Smooth muscle cell (in vitro differentiated cells): ENCODE data around the gene ZBTB8OS. TPM values are rescaled to one million over a fixed set of nuclear protein-coding genes. Genes with fewer than 3 reads are reported as not detected.

Experiments
- DNase-seq: peaks from one replicate; lab custom pipeline; 2025; ENCODE audit not compliant: unreplicated experiment; lab: John Stamatoyannopoulos, UW
- H2AFZ ChIP-seq: fragments of 200-600 bp; sonication (generic); 2 replicates; pipeline ENCODE4 v1.6.0; 2016; ENCODE audit warnings: antibody characterized with exemption, low read depth, mild to moderate bottlenecking
- H3F3A ChIP-seq: fragments of 200-600 bp; sonication (generic); 2 replicates; pipeline ENCODE4 v1.6.0; 2017; ENCODE audit warnings: antibody characterized with exemption, low read depth
- H3K27ac ChIP-seq: fragments of 200-600 bp; sonication (generic); 2 replicates; pipeline ENCODE4 v1.5.1; 2016; ENCODE audit warnings: low read depth, mild to moderate bottlenecking
- H3K27me3 ChIP-seq: fragments of 200-600 bp; sonication (generic); 2 replicates; pipeline ENCODE4 v1.6.1; 2016; ENCODE audit warnings: low read depth, mild to moderate bottlenecking
- H3K36me3 ChIP-seq: fragments of 200-600 bp; sonication (generic); 2 replicates; pipeline ENCODE4 v1.5.1; 2016; ENCODE audit warnings: low read depth
- H3K4me1 ChIP-seq: fragments of 200-600 bp; sonication (generic); 2 replicates; pipeline ENCODE4 v1.5.1; 2016; ENCODE audit warnings: low read depth
- H3K4me2 ChIP-seq: fragments of 200-600 bp; sonication (generic); 2 replicates; pipeline ENCODE4 v1.6.0; 2016; ENCODE audit warnings: mild to moderate bottlenecking
- H3K4me3 ChIP-seq: fragments of 200-600 bp; sonication (generic); 2 replicates; pipeline ENCODE4 v1.5.1; 2016; ENCODE audit warnings: mild to moderate bottlenecking
- H3K79me2 ChIP-seq: fragments of 200-600 bp; sonication (generic); 2 replicates; pipeline ENCODE4 v1.6.0; 2016; ENCODE audit warnings: low read depth, mild to moderate bottlenecking
- H3K9ac ChIP-seq: fragments of 200-600 bp; sonication (generic); 2 replicates; pipeline ENCODE4 v1.6.0; 2016; ENCODE audit warnings: low read depth
- H3K9me3 ChIP-seq: fragments of 200-600 bp; sonication (generic); replicated peaks from 2 replicates; pipeline ENCODE4 v1.5.1; 2016; ENCODE audit warnings: low read depth
- H4K20me1 ChIP-seq: fragments of 200-600 bp; sonication (generic); 2 replicates; pipeline ENCODE4 v1.6.0; 2016; ENCODE audit warnings: low read depth
- WGBS: methylation state at CpG from one replicate; pipeline ENCODE4 v1.1.7; 2016; ENCODE audit warnings: low lambda C conversion rate; 5-methylcytosine and 5-hydroxymethylcytosine counted together
- polyA plus RNA-seq: library from polyadenylated mRNA; unstranded; fragments of >200 nt; fragmentation: Nextera tagmentation; extraction: Ambion mirVana; gene quantifications from 2 replicates; pipeline ENCODE4 v1.2.1, GENCODE V29; 2016
- small RNA-seq: library from RNA; depleted of rRNA; stranded (forward); fragments of <200 nt; gene quantifications from one replicate; pipeline ENCODE3, GENCODE V24; 2014
- total RNA-seq: library from RNA; depleted of rRNA; stranded (reverse); fragments of >200 nt; gene quantifications from 2 replicates; pipeline ENCODE4 v1.2.3, GENCODE V29; 2014
- TF ChIP-seq, protein P1 (sequence below): fragments of 200-600 bp; sonication (generic); IDR thresholded peaks from 2 replicates; pipeline ENCODE4 v1.5.1; 2017; ENCODE audit warnings: borderline replicate concordance, mild to moderate bottlenecking, antibody characterized with exemption; ENCODE audit not compliant: insufficient read depth, poor library complexity, severe bottlenecking

Gene ZBTB8OS
- total and polyA plus RNA-seq, 2 experiments from 2014 or later = 33.3 to 39.5 TPM

DNA sequence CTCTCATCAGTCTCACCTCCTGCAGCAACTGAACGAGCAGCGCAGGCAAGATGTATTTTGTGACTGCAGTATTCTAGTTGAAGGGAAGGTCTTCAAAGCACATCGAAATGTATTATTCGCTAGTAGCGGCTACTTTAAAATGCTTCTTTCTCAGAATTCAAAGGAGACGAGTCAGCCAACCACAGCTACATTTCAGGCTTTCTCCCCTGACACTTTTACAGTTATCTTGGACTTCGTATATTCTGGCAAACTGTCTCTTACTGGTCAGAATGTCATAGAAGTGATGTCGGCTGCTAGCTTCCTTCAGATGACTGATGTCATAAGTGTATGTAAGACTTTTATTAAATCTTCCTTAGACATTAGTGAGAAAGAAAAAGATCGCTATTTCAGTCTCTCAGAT lies 57.4 kb downstream of the ZBTB8OS start:
- Histone ChIP-seq H3K27me3 (no peaks in the 10 kb centered on the region), H3K27ac (no peak overlapping the region), H3K9ac (no peak overlapping the region), H4K20me1 (peaks cover 12% of the 10 kb centered on the region), H3K4me3 (no peak overlapping the region), H3F3A (no peaks in the 10 kb centered on the region), H3K4me2 (no peak overlapping the region), H2AFZ (no peak overlapping the region), H3K79me2 (no peaks in the 10 kb centered on the region), H3K36me3 (peaks cover 5% of the 10 kb centered on the region), H3K9me3 (no peaks in the 10 kb centered on the region), H3K4me1 (no peaks in the 10 kb centered on the region)
- WGBS = 77% methylated on average over 9 of the region's 9 CpGs
- DNase-seq = no peak
- TF ChIP-seq, protein P1, sequence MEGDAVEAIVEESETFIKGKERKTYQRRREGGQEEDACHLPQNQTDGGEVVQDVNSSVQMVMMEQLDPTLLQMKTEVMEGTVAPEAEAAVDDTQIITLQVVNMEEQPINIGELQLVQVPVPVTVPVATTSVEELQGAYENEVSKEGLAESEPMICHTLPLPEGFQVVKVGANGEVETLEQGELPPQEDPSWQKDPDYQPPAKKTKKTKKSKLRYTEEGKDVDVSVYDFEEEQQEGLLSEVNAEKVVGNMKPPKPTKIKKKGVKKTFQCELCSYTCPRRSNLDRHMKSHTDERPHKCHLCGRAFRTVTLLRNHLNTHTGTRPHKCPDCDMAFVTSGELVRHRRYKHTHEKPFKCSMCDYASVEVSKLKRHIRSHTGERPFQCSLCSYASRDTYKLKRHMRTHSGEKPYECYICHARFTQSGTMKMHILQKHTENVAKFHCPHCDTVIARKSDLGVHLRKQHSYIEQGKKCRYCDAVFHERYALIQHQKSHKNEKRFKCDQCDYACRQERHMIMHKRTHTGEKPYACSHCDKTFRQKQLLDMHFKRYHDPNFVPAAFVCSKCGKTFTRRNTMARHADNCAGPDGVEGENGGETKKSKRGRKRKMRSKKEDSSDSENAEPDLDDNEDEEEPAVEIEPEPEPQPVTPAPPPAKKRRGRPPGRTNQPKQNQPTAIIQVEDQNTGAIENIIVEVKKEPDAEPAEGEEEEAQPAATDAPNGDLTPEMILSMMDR = no peak

DNA sequence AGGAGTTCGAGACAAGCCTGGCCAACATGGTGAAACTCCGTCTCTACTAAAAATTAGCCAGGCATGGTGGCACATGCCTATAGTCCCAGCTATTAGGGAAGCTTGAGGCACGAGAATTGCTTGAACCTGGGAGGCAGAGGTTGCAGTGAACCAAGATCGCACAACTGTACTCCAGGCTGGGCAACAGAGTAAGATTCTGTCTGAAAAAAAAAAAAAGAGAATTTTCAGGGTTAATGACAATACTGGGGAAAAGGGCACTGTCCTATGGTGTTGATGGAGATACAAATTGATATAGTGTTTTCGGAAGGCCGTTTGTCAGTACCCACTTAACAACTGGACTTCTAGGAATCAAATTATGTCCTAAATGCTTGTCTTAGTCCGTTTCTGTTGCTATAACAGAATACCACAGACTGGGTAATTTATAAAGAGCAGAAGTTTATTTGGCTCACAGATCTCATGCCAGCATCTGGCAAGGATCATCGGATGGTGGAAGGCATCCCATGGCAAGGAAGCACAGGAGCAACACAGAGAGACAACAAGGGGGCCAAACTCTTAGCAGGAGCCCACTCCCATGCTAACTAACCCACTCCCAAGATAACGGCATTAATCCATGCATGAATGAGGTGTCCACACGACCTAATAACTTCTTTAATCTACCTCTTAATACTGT lies 69.9 kb downstream of the ZBTB8OS start:
- no peaks in the 10 kb centered on the region for H3K36me3 ChIP-seq
- peaks cover 4% of the 10 kb centered on the region for H3K79me2 ChIP-seq
- DNase-seq = no peak
- H3K4me3 ChIP-seq = no peak overlapping the region
- H3K27ac ChIP-seq = no peak overlapping the region
- no peaks in the 10 kb centered on the region for H3F3A ChIP-seq
- H2AFZ ChIP-seq = no peak overlapping the region
- H3K4me1 ChIP-seq = no peaks in the 10 kb centered on the region
- WGBS = 94% methylated on average over 10 of the region's 10 CpGs
- peaks cover 15% of the 10 kb centered on the region for H4K20me1 ChIP-seq
- no peaks in the 10 kb centered on the region for H3K9me3 ChIP-seq
- no peaks in the 10 kb centered on the region for H3K27me3 ChIP-seq
- H3K9ac ChIP-seq = no peak overlapping the region
- TF ChIP-seq, protein P1 = no peak
- no peak overlapping the region for H3K4me2 ChIP-seq

Small RNAs within 50 kb of the gene (small RNA-seq; reads per million reads assigned to genes)
- not detected for gene RF00019

Other genes with a start within 250 kb of the ZBTB8OS start
- 0.13 TPM in 2 replicates for gene ZBTB8B, start 185.5 kb downstream of the ZBTB8OS start, total RNA-seq
- 0.05 TPM in 1 of 2 replicates, not detected in the other for gene ZBTB8B, start 185.5 kb downstream of the ZBTB8OS start, polyA plus RNA-seq
- 8.8 and 9.9 TPM in 2 replicates for gene ZBTB8A, start 111.1 kb downstream of the ZBTB8OS start, total RNA-seq
- gene ZBTB8A, start 111.1 kb downstream of the ZBTB8OS start, polyA plus RNA-seq = 4.2 and 5.0 TPM in 2 replicates
- 117 and 139 TPM in 2 replicates for gene RBBP4, start 658 bp upstream of the ZBTB8OS start, total RNA-seq
- gene RBBP4, start 658 bp upstream of the ZBTB8OS start, polyA plus RNA-seq = 130 and 140 TPM in 2 replicates
- gene SYNC, start 52.2 kb upstream of the ZBTB8OS start, total RNA-seq = 4.4 and 6.2 TPM in 2 replicates
- 4.6 and 4.9 TPM in 2 replicates for gene SYNC, start 52.2 kb upstream of the ZBTB8OS start, polyA plus RNA-seq
- gene YARS1, start 166.8 kb upstream of the ZBTB8OS start, total RNA-seq = 52.1 and 56.5 TPM in 2 replicates
- 82.9 and 96.9 TPM in 2 replicates for gene YARS1, start 166.8 kb upstream of the ZBTB8OS start, polyA plus RNA-seq
- 39.1 and 39.7 TPM in 2 replicates for gene S100PBP, start 167.1 kb upstream of the ZBTB8OS start, total RNA-seq
- 13.1 and 22.1 TPM in 2 replicates for gene S100PBP, start 167.1 kb upstream of the ZBTB8OS start, polyA plus RNA-seq
- not detected in 2 replicates for gene FNDC5, start 220.4 kb upstream of the ZBTB8OS start, total RNA-seq
- gene FNDC5, start 220.4 kb upstream of the ZBTB8OS start, polyA plus RNA-seq = not detected in 2 replicates
- gene HPCA, start 235.9 kb upstream of the ZBTB8OS start, total RNA-seq = not detected in 2 replicates
- 0.24 TPM in 1 of 2 replicates, not detected in the other for gene HPCA, start 235.9 kb upstream of the ZBTB8OS start, polyA plus RNA-seq